SU-DHL-6 (cell line): Measurements from ENCODE around the gene COG5.

Source experiments
- H2AFZ ChIP-seq: fragments of 200-600 bp; sonication (generic); 2 replicates; pipeline ENCODE4 v1.6.1; 2014; ENCODE audit warnings: low read depth, mild to moderate bottlenecking, moderate library complexity, mixed read lengths, antibody characterized with exemption, low read length; ENCODE audit not compliant: severe bottlenecking
- H3F3A ChIP-seq: fragments of 200-600 bp; shearing (Covaris generic); 2 replicates; pipeline ENCODE4 v1.6.0; 2016; ENCODE audit warnings: antibody characterized with exemption, mild to moderate bottlenecking; ENCODE audit not compliant: insufficient read depth
- H3K27ac ChIP-seq: fragments of 200-600 bp; sonication (generic); 2 replicates; pipeline ENCODE4 v1.5.1; 2016; ENCODE audit warnings: low read depth, mild to moderate bottlenecking, low read length, moderate library complexity, mixed read lengths
- H3K27me3 ChIP-seq: fragments of 200-600 bp; sonication (generic), shearing (Covaris generic); 2 replicates; pipeline ENCODE4 v1.6.0; 2014; ENCODE audit warnings: mild to moderate bottlenecking, low read length
- H3K36me3 ChIP-seq: fragments of 200-600 bp; sonication (generic); 2 replicates; pipeline ENCODE4 v1.6.1; 2014; ENCODE audit warnings: mild to moderate bottlenecking, low read length, mixed read lengths
- H3K4me2 ChIP-seq: fragments of 300-600, 200-600 bp; shearing (Covaris generic), sonication (generic); 2 replicates; pipeline ENCODE4 v1.6.0; 2014; ENCODE audit warnings: low read length, low read depth, mild to moderate bottlenecking; ENCODE audit not compliant: poor library complexity, severe bottlenecking
- H3K4me3 ChIP-seq: fragments of 200-600 bp; sonication (generic); 2 replicates; pipeline ENCODE4 v1.5.1; 2014; ENCODE audit warnings: antibody characterized with exemption, low read length, mild to moderate bottlenecking, mixed read lengths; ENCODE audit not compliant: insufficient read depth, poor library complexity, severe bottlenecking
- H3K79me2 ChIP-seq: fragments of 200-600 bp; sonication (generic); 2 replicates; pipeline ENCODE4 v1.6.1; 2014; ENCODE audit warnings: mild to moderate bottlenecking, low read length, moderate library complexity; ENCODE audit not compliant: insufficient read depth
- H3K9ac ChIP-seq: fragments of 200-600 bp; sonication (generic); 2 replicates; pipeline ENCODE4 v1.7.0; 2014; ENCODE audit warnings: mild to moderate bottlenecking, low read length
- H3K9me2 ChIP-seq: fragments of 200-600 bp; sonication (generic); replicated peaks from 2 replicates; pipeline ENCODE4 v1.6.1; 2014; ENCODE audit warnings: low read length; ENCODE audit not compliant: insufficient read depth
- H3K9me3 ChIP-seq: fragments of 200-600 bp; sonication (generic); 2 replicates; pipeline ENCODE4 v1.6.1; 2014; ENCODE audit warnings: low read length, mixed read lengths; ENCODE audit not compliant: insufficient read depth
- H4K20me1 ChIP-seq: fragments of 200-600 bp; sonication (generic); 2 replicates; pipeline ENCODE4 v1.6.1; 2014; ENCODE audit warnings: low read depth, mild to moderate bottlenecking, antibody characterized with exemption, low read length, moderate library complexity, mixed read lengths
- CTCF ChIP-seq: fragments of 200-600 bp; sonication (generic); IDR thresholded peaks from one replicate; pipeline ENCODE4 v1.5.1; 2017; ENCODE audit warnings: antibody characterized with exemption, mild to moderate bottlenecking, low read length, moderate library complexity; ENCODE audit not compliant: insufficient read depth, poor library complexity, severe bottlenecking
- EZH2phosphoT487 ChIP-seq: fragments of 200-600 bp; sonication (generic), shearing (Covaris generic); conservative IDR thresholded peaks from 2 replicates; pipeline ENCODE4 v1.6.1; 2018; ENCODE audit warnings: mild to moderate bottlenecking, antibody characterized with exemption, low read length, moderate library complexity, mixed read lengths

The COG5 gene

GRCh38 chr7:107486041-107486440 lies 77.7 kb downstream of the COG5 start:
- Histone ChIP-seq H3K4me2 (no peak overlapping the region), H3K9ac (no peak overlapping the region)

GRCh38 chr7:107482571-107482970 lies 81.1 kb downstream of the COG5 start:
- Histone ChIP-seq H3F3A (no peaks in the 10 kb centered on the region; the same call in 1 of the 2 replicates), H3K9ac (no peak overlapping the region), H3K4me2 (no peak overlapping the region), H3K27me3 (no peaks in the 10 kb centered on the region), H3K79me2 (no peaks in the 10 kb centered on the region), H3K36me3 (no peaks in the 10 kb centered on the region), H3K27ac (no peak overlapping the region), H3K4me3 (no peak overlapping the region), H2AFZ (no peak overlapping the region), H4K20me1 (peaks cover 4% of the 10 kb centered on the region; the same call in 1 of the 2 replicates), H3K9me3 (no peaks in the 10 kb centered on the region), H3K9me2 (no peaks in the 10 kb centered on the region)
- TF ChIP-seq CTCF = no peak
- TF ChIP-seq EZH2phosphoT487 = no peak

More at GRCh38 chr7:107486041-107486440, 77.7 kb downstream of the COG5 start:
- no peaks in the 10 kb centered on the region for H3K9me3 ChIP-seq
- H3K9me2 ChIP-seq = no peaks in the 10 kb centered on the region
- H3F3A ChIP-seq = no peaks in the 10 kb centered on the region; the same call in 1 of the 2 replicates
- no peaks in the 10 kb centered on the region for H3K36me3 ChIP-seq
- no peak overlapping the region for H3K27ac ChIP-seq
- no peaks in the 10 kb centered on the region for H3K27me3 ChIP-seq
- peaks cover 4% of the 10 kb centered on the region; the same call in 1 of the 2 replicates for H4K20me1 ChIP-seq
- no peak overlapping the region for H2AFZ ChIP-seq
- TF ChIP-seq EZH2phosphoT487 (no peak), CTCF (no peak)
- H3K4me3 ChIP-seq = no peak overlapping the region
- H3K79me2 ChIP-seq = no peaks in the 10 kb centered on the region

GRCh38 chr7:107480932-107481331 lies 82.8 kb downstream of the COG5 start:
- Histone ChIP-seq H3K9me3 (no peaks in the 10 kb centered on the region), H3K9me2 (no peaks in the 10 kb centered on the region), H3K9ac (no peak overlapping the region), H3K79me2 (no peaks in the 10 kb centered on the region), H3K4me3 (no peak overlapping the region), H3K27ac (no peak overlapping the region), H3K27me3 (no peaks in the 10 kb centered on the region), H4K20me1 (peaks cover 4% of the 10 kb centered on the region; the same call in 1 of the 2 replicates), H3K4me2 (no peak overlapping the region), H3K36me3 (no peaks in the 10 kb centered on the region), H3F3A (no peaks in the 10 kb centered on the region; the same call in 1 of the 2 replicates), H2AFZ (no peak overlapping the region)
- TF ChIP-seq EZH2phosphoT487 = no peak
- no peak for TF ChIP-seq CTCF
